Measurements from ENCODE around the gene DPH3.

The DPH3 gene

GRCh38 chr3:16264708-16265454, at the start of gene DPH3, which contains the start of gene OXNAD1:
Gene DPH3, minus strand, starts transcription at chr3:16264943. Its CDS starts 67 bp downstream, at chr3:16264876.
Gene OXNAD1, plus strand, starts transcription at chr3:16265212. Its CDS starts 5,741 bp downstream, at chr3:16270953.
- peak; percentile 100 for TF ChIP-seq CREB1 (IDR thresholded peaks at IDR 0.05; ENCODE audit: low read depth)
- TF ChIP-seq TAF1 (IDR thresholded peaks at IDR 0.05; ENCODE audit: low read depth) = peak; percentile 91
- no peak for TF ChIP-seq FOXM1 (IDR thresholded peaks at IDR 0.05; ENCODE audit: borderline replicate concordance, low read depth)
- peak; percentile 19 for TF ChIP-seq YY1 (IDR thresholded peaks at IDR 0.05; ENCODE audit: low read depth)
- TF ChIP-seq EP300 (IDR thresholded peaks at IDR 0.05; ENCODE audit: borderline replicate concordance) = no peak
- TF ChIP-seq TCF12 (IDR thresholded peaks at IDR 0.05; ENCODE audit: low read depth) = no peak; the same call in 1 of the 2 replicates
- peak; percentile 5; the same call in 1 of the 2 replicates for TF ChIP-seq CEBPB (IDR thresholded peaks at IDR 0.05)
- TF ChIP-seq MAX (IDR thresholded peaks at IDR 0.05) = peak; percentile 51; the same call in 1 of the 2 replicates
- peak; percentile 19; the same call in 1 of the 2 replicates for TF ChIP-seq NFIC (IDR thresholded peaks at IDR 0.05)
- TF ChIP-seq TEAD4 (IDR thresholded peaks at IDR 0.05) = no peak; the same call in 1 of the 2 replicates
- no peak for TF ChIP-seq REST (IDR thresholded peaks at IDR 0.05; ENCODE audit: low read depth)
- TF ChIP-seq ZBTB7A (IDR thresholded peaks at IDR 0.05; ENCODE audit: low read depth) = no peak
- TF ChIP-seq USF1 (IDR thresholded peaks at IDR 0.05) = no peak

- no peak for TF ChIP-seq YY1 (IDR thresholded peaks at IDR 0.05; ENCODE audit: low read depth)
- TF ChIP-seq MAX (IDR thresholded peaks at IDR 0.05) = no peak
Observed at GRCh38 chr3:16313886-16314645, 49.3 kb upstream of the DPH3 start.

- TF ChIP-seq ZBTB7A (IDR thresholded peaks at IDR 0.05; ENCODE audit: low read depth) = no peak
- TF ChIP-seq TCF12 (IDR thresholded peaks at IDR 0.05; ENCODE audit: low read depth) = no peak
- TF ChIP-seq USF1 (IDR thresholded peaks at IDR 0.05) = no peak
- no peak for TF ChIP-seq TAF1 (IDR thresholded peaks at IDR 0.05; ENCODE audit: low read depth)
- no peak for TF ChIP-seq REST (IDR thresholded peaks at IDR 0.05; ENCODE audit: low read depth)
- TF ChIP-seq MAX (IDR thresholded peaks at IDR 0.05) = no peak
- TF ChIP-seq EP300 (IDR thresholded peaks at IDR 0.05; ENCODE audit: borderline replicate concordance) = no peak
- no peak for TF ChIP-seq CREB1 (IDR thresholded peaks at IDR 0.05; ENCODE audit: low read depth)
- no peak for TF ChIP-seq NFIC (IDR thresholded peaks at IDR 0.05)
- TF ChIP-seq YY1 (IDR thresholded peaks at IDR 0.05; ENCODE audit: low read depth) = no peak
- TF ChIP-seq RAD21 (IDR thresholded peaks at IDR 0.05; ENCODE audit: low read depth) = no peak
- no peak for TF ChIP-seq FOXM1 (IDR thresholded peaks at IDR 0.05; ENCODE audit: borderline replicate concordance, low read depth)
- TF ChIP-seq CEBPB (IDR thresholded peaks at IDR 0.05) = no peak
- TF ChIP-seq EGR1 (IDR thresholded peaks at IDR 0.05) = no peak
- no peak for TF ChIP-seq TEAD4 (IDR thresholded peaks at IDR 0.05)
Observed at GRCh38 chr3:16311960-16312451, 47.3 kb upstream of the DPH3 start.

- TF ChIP-seq TAF1 (IDR thresholded peaks at IDR 0.05; ENCODE audit: low read depth) = no peak
- TF ChIP-seq ZBTB7A (IDR thresholded peaks at IDR 0.05; ENCODE audit: low read depth) = no peak
Observed at GRCh38 chr3:16309558-16309957, 44.8 kb upstream of the DPH3 start.

- TF ChIP-seq ZBTB7A (IDR thresholded peaks at IDR 0.05; ENCODE audit: low read depth) (no peak), NFIC (IDR thresholded peaks at IDR 0.05) (no peak), RAD21 (IDR thresholded peaks at IDR 0.05; ENCODE audit: low read depth) (no peak), FOXM1 (IDR thresholded peaks at IDR 0.05; ENCODE audit: borderline replicate concordance, low read depth) (no peak), TAF1 (IDR thresholded peaks at IDR 0.05; ENCODE audit: low read depth) (no peak), TCF12 (IDR thresholded peaks at IDR 0.05; ENCODE audit: low read depth) (no peak), CREB1 (IDR thresholded peaks at IDR 0.05; ENCODE audit: low read depth) (no peak), REST (IDR thresholded peaks at IDR 0.05; ENCODE audit: low read depth) (no peak), YY1 (IDR thresholded peaks at IDR 0.05; ENCODE audit: low read depth) (no peak), USF1 (IDR thresholded peaks at IDR 0.05) (no peak), CEBPB (IDR thresholded peaks at IDR 0.05) (no peak), EP300 (IDR thresholded peaks at IDR 0.05; ENCODE audit: borderline replicate concordance) (no peak), TEAD4 (IDR thresholded peaks at IDR 0.05) (no peak), MAX (IDR thresholded peaks at IDR 0.05) (no peak), EGR1 (IDR thresholded peaks at IDR 0.05) (no peak)
Observed at GRCh38 chr3:16308727-16309126, 44.0 kb upstream of the DPH3 start.
